Occipital lobe (tissue), 2 donors: Measurements from ENCODE around the gene LRRC4C. TPM values are rescaled to one million over a fixed set of nuclear protein-coding genes. Genes with fewer than 3 reads are reported as not detected.

ENCODE experiments used
- DNase-seq: peaks from one replicate; lab custom pipeline; 2025; lab: John Stamatoyannopoulos, UW
- total RNA-seq: library from RNA; depleted of rRNA; stranded (reverse); fragments of >200 nt; gene quantifications from one replicate; pipeline ENCODE4 v1.2.3, GENCODE V29; 2014

The LRRC4C gene
- total RNA-seq, 1 donor from 2014 or later: 90.6 TPM

- DNase-seq: no peak
Measured at GRCh38 chr11:40387240-40387980, 1072.0 kb downstream of the LRRC4C start.

- DNase-seq: no peak
Measured at GRCh38 chr11:40384991-40385390, 1074.5 kb downstream of the LRRC4C start.

GRCh38 chr11:40381481-40381880, 1078.0 kb downstream of the LRRC4C start:
- no peak for DNase-seq

GRCh38 chr11:40380835-40381234, 1078.6 kb downstream of the LRRC4C start:
- no peak for DNase-seq

GRCh38 chr11:40376331-40376730, 1083.1 kb downstream of the LRRC4C start:
- DNase-seq: no peak

GRCh38 chr11:40370821-40371616, 1088.4 kb downstream of the LRRC4C start:
- no peak for DNase-seq

- DNase-seq: no peak
Measured at GRCh38 chr11:40360206-40360798, 1099.2 kb downstream of the LRRC4C start.

GRCh38 chr11:40354121-40354520, 1105.3 kb downstream of the LRRC4C start:
- no peak for DNase-seq

GRCh38 chr11:40340911-40341310, 1118.5 kb downstream of the LRRC4C start:
- no peak for DNase-seq

GRCh38 chr11:40338739-40339138, 1120.7 kb downstream of the LRRC4C start:
- DNase-seq: no peak

- DNase-seq: no peak
Measured at GRCh38 chr11:40338062-40338461, 1121.4 kb downstream of the LRRC4C start.

- DNase-seq: no peak
Measured at GRCh38 chr11:40337118-40337517, 1122.3 kb downstream of the LRRC4C start.

GRCh38 chr11:40328890-40329614, 1130.4 kb downstream of the LRRC4C start:
- DNase-seq: peak; percentile 1

- DNase-seq: no peak
Measured at GRCh38 chr11:40323241-40323640, 1136.2 kb downstream of the LRRC4C start.

- no peak for DNase-seq
Measured at GRCh38 chr11:40321537-40321936, 1137.9 kb downstream of the LRRC4C start.

- DNase-seq: no peak
Measured at GRCh38 chr11:40316171-40316570, 1143.3 kb downstream of the LRRC4C start.

GRCh38 chr11:40315122-40315521, 1144.3 kb downstream of the LRRC4C start:
- no peak for DNase-seq

GRCh38 chr11:40314327-40314726, 1145.1 kb downstream of the LRRC4C start:
- no peak for DNase-seq

GRCh38 chr11:40306938-40307548, 1152.4 kb downstream of the LRRC4C start:
- DNase-seq: no peak

- DNase-seq: no peak
Measured at GRCh38 chr11:40302669-40303068, 1156.8 kb downstream of the LRRC4C start.

GRCh38 chr11:40295466-40295865, 1164.0 kb downstream of the LRRC4C start:
- no peak for DNase-seq
